ENCODE results near the gene FAM13C.

Gene FAM13C

GRCh38 chr10:59311025-59311424 lies 51.3 kb downstream of the FAM13C start:
- POLR2A ChIA-PET = no interaction called here
- Histone ChIP-seq H3K27ac (ENCODE audit: extremely low read depth, low read depth, low read length) (no peak overlapping the region), H3K4me1 (ENCODE audit: control insufficient read depth, insufficient read depth, low read length) (no peaks in the 10 kb centered on the region), H3K4me3 (ENCODE audit: low read depth, low read length) (no peak overlapping the region), H3K36me3 (ENCODE audit: control insufficient read depth in 2 of 2, insufficient read depth in 1 of 2, low read length in 2 of 2) (no peaks in the 10 kb centered on the region), H3K9me3 (ENCODE audit: control insufficient read depth, insufficient read depth, low read depth, low read length) (no peaks in the 10 kb centered on the region)
- CTCF ChIA-PET = no interaction called here
- no peak for TF ChIP-seq ZNF707 (tag by site-specific recombination; IDR thresholded peaks at IDR 0.05)
- no peak for TF ChIP-seq ZNF544 (tag by site-specific recombination; IDR thresholded peaks at IDR 0.05)

- Histone ChIP-seq H3K4me1 (ENCODE audit: control insufficient read depth, insufficient read depth, low read length) (no peaks in the 10 kb centered on the region), H3K9me3 (ENCODE audit: control insufficient read depth, insufficient read depth, low read depth, low read length) (no peaks in the 10 kb centered on the region), H3K4me3 (ENCODE audit: low read depth, low read length) (no peak overlapping the region), H3K27ac (ENCODE audit: extremely low read depth, low read depth, low read length) (no peak overlapping the region), H3K36me3 (ENCODE audit: control insufficient read depth in 2 of 2, insufficient read depth in 1 of 2, low read length in 2 of 2) (no peaks in the 10 kb centered on the region)
- no peak for TF ChIP-seq OVOL3 (tag by site-specific recombination; IDR thresholded peaks at IDR 0.05)
- no peak for TF ChIP-seq ZNF324 (tag by site-specific recombination; IDR thresholded peaks at IDR 0.05)
- no peak for TF ChIP-seq YY2 (tag by site-specific recombination; IDR thresholded peaks at IDR 0.05)
- no peak for TF ChIP-seq SCRT1 (tag by site-specific recombination; IDR thresholded peaks at IDR 0.05; ENCODE audit: borderline replicate concordance)
- no peak for TF ChIP-seq ZBTB11 (tag by site-specific recombination; conservative IDR thresholded peaks at IDR 0.05; ENCODE audit: low read depth)
- TF ChIP-seq SCRT2 (tag by site-specific recombination; IDR thresholded peaks at IDR 0.05) = no peak
- TF ChIP-seq ZNF398 (tag by site-specific recombination; IDR thresholded peaks at IDR 0.05) = no peak
- no peak for TF ChIP-seq ZFP69B (tag by site-specific recombination; IDR thresholded peaks at IDR 0.05)
- TF ChIP-seq ZNF571 (tag by site-specific recombination; IDR thresholded peaks at IDR 0.05) = no peak
- TF ChIP-seq ZNF157 (tag by site-specific recombination; IDR thresholded peaks at IDR 0.05) = no peak
- TF ChIP-seq, protein P1, sequence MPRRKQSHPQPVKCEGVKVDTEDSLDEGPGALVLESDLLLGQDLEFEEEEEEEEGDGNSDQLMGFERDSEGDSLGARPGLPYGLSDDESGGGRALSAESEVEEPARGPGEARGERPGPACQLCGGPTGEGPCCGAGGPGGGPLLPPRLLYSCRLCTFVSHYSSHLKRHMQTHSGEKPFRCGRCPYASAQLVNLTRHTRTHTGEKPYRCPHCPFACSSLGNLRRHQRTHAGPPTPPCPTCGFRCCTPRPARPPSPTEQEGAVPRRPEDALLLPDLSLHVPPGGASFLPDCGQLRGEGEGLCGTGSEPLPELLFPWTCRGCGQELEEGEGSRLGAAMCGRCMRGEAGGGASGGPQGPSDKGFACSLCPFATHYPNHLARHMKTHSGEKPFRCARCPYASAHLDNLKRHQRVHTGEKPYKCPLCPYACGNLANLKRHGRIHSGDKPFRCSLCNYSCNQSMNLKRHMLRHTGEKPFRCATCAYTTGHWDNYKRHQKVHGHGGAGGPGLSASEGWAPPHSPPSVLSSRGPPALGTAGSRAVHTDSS (tag by site-specific recombination; IDR thresholded peaks at IDR 0.05) = no peak
- no peak for TF ChIP-seq ZNF214 (tag by site-specific recombination; IDR thresholded peaks at IDR 0.05; ENCODE audit: borderline replicate concordance)
- TF ChIP-seq ZNF776 (tag by site-specific recombination; IDR thresholded peaks at IDR 0.05; ENCODE audit: borderline replicate concordance) = no peak
- POLR2A ChIA-PET = no interaction called here
- CTCF ChIA-PET = interaction anchor here (0.6 kb wide), 1 partner anchor 351 kb away, joined by 3 read pairs; no protein-coding TSS in a partner anchor
Measured at GRCh38 chr10:59310324-59310914, 51.9 kb downstream of the FAM13C start.

Measured in HEK293 (cell line).